Measurements from ENCODE around the gene EMX1.

Gene EMX1

DNA sequence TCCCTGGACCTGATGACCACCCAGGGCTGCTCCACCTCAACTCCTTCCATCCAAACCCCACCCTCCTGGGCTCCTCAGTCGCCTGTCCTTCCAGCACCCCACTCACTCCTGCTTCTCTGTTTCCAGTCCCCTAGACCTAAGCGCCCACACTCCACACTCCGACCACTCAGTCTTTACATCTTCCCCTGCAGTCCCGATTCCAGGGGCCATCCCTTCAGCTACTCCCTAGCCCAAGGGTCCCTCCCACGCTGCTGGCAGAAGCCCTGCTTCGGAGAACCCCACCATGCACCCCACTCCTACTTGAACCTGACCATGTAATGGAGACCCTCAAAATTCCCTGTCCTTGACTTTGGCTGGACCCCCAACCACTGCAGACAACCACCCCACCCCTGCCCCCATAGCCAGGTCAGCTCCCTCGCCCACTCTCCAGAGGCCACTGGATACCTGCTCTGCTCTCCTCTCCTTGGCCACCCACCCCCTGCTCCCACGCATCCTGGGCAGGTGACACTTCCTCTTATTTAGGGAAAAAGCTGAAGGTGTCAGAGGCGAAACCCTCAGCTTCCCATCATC is 28.2 kb downstream of the EMX1 start:
- DNase-seq, result no peak

DNA sequence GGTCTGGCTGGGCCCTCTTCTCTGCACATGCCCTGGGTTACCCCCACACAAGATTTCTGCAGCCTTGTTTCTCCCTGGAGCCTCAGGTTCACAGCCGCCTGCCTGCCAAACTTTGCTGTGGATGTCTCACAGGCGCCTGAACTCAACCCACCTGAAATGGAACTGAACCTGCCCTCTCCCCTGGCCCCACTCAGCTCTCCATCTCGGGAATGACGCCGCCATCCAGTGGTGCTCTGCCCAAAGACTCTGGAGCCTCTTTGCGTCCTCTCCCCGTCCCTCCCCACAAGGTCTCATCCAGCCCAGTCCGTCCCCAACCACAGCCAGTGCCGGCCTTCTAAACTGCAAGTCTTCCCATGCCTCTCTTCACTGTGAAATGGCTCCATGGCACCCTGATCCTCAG is 29.1 kb downstream of the EMX1 start:
- DNase-seq, result no peak

DNA sequence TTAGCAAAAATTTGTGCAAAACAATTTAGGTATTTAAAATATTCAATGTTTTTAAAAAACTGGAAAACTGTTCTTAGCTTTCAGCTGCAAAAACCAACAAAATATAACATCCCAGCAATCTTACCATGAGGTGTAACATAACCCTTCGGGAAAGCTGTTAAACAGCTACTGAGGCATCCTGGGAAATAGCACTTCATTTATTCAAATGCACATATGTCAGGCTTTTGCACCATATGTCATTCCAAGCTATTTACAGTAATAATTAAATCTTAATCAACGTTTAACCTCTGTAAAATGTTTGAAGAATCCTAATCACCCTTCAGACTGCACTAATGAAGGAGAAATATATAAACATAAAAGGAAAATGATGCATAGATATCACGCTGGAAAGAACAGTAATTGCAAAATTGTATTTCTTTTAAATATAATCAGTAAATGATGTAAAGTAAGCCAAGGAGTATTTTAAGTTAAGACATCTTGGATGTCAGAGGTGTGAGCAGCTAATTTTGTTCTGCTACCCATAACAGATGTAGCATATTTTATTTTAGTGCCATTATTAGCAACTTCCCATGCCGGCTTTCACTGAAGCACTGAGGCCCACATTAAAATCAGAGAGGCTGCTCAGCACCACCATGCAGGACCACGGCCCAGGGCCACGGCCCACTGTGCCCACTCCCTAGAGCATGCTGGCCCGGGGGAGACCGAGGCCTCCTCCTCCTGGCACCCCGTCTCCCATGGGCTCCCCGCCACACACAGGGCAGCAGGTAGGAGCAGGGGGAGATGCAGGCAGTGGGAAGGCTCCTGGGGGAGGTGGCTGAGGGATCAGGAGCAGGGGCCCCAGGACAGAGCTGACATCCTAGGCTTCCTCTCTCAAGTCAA is 30.9 kb downstream of the EMX1 start:
- DNase-seq, result no peak

DNA sequence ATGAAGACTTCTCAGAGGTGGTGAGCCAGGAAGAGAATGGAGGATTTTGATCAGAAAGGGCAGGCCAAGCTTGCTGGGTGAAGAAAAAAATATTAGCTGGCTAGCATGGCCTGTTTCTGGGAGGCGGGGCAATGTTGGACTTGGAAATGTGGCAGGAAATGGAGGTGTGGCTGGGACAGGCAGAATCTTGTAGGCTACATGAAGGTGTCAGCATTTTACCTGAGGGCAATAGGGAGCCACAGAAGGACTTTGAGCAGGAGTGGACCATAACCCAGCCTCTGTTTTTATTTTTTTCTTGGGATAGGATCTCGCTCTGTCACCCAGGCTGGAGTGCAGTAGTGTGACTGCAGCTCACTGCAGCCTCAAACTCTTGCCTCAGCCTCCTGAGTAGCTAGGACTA is 31.7 kb downstream of the EMX1 start:
- peak; percentile 19 for DNase-seq

DNA sequence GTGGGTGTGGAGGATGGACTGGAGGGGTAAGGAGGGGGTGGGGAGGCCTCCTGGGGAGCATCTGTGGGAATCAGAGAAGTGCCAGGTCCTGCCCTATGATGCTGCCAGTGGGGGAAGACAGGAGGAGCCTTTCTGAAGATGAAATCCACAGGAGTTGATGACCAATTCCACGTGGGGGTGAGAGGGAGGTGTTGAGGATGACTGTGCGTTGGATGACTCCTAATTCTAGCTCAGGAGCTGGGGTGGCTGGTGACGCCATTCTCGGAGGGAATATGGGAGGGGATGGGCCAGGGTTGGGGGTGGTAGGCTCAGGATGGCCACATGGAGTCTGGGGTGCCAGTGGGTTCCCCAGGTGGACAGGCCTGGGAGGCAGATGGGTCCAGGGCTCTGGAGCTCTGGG is 32.3 kb downstream of the EMX1 start:
- no peak for DNase-seq

DNA sequence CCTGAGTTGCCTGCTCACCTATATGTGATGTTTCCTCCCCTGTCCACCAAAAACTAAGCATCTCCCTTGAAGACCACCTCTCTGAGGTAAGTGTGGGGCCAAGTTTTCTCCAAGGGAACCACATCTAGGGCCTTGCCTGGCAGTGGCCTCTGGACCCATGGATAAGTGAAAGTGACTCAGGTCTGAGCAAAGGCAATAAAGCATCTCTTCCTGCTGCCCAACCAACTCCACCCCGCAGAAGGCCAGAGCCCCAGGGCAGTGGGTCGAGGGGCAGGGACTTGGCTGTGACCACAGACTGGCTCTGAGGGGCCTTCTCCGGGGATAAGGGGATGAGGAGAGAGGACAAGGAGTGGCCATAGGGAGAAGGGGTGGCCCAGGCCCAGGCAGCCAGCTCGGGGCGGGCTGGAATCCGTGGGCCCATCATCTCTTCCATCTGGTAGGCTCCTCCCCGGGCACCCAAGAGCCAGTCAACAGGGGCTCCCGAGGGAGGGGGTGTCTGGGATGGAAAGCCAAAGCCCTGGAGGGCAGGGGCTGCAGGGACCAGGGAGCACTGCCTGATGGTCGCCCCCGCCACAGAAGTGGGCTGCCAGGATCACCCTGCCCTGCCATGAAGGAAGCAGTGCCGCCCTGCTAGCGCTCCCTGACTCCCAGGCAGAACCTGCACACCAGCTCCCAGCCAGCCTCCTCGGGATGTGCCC is 33.4 kb downstream of the EMX1 start:
- DNase-seq, result no peak

DNA sequence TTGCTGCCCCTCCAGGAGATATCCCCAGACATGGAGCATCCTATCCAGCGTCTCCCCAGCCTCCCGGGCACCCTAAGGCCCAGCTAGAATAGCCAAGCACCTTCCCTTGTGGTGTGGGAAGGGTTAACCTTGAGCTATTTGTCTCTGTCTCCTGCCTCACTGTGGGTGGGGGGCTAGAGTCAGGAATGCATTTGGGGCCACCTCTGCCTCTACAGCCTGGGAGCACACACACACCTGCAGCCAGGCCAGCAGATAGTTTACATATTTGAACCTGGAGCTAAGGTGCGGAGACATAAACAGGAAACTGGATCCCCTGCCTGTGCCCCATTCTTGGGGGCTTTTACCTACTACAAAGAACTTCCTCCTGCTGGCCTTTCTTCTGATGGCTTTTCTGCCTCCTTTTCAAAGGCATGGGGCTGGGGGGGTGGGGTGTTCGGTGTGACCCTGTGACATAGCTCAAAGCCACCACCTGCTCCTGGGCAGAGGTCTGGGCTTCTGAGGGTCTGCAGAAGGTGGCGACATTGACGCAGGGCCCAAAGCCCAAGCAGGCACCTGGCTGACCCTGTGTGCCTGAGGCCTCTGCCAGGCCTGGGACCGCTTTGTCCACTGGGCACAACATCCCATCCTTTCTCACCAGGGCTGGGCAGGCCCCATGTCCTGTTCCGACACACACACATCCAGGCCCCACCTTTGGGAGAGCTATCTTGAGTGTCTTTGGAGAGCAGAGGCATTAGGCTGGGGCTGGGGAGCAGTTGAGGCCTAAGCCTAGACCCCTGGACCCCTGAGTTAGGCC is 34.2 kb downstream of the EMX1 start:
- no peak for DNase-seq

DNA sequence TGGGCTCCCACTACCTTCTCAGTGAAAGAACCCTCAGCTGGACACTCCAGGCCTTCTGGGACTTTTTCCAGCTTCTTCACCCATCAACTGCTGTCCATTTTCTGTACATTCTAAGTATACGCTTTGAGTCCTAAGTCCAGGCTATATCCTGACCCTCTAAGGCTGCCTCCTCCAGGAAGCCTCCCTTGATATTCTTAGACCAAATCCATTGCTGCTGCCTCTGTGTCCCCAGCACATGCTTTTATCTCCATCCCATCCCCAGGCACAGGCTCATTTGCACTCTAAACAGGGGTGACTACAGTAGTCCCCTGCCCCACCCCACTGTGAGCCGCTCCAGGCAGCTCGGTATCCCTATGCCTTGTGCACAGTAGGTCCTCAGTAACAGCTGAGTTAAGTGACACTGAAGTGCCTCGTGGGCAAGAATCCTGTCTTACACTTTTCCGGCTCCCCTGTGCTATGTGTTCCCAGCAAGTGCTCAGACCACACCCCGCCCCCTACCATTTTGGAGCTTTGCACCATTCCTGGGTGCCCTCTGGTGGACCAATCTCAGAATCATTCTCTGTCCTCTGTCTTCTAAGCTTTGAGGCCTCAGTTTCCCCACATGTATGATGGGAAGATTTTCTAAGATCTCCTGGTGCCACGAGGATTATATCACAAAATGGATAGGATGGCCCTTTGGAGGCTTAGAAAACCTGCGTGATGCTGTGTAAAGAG is 34.9 kb downstream of the EMX1 start:
- DNase-seq, result no peak

DNA sequence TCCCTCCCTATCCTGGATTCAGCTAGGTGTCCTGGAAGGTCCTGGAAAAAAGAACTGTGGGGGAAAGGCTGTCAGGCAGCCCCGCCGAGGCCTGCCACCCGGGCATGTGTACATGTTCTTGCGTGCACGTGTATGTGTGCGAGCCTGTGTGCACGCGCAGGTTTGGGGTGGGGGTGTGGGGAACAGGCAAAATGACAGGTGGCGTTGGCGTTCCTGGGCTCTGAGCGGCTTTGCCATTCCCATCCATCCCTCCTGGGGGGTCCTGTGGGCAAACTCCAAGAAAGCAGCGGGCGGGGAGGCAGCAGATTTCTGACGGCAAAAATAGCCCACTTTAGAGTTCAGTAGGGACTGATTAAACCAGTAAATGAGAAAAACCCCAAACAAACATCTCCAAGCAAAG is 35.6 kb downstream of the EMX1 start:
- DNase-seq, result no peak

DNA sequence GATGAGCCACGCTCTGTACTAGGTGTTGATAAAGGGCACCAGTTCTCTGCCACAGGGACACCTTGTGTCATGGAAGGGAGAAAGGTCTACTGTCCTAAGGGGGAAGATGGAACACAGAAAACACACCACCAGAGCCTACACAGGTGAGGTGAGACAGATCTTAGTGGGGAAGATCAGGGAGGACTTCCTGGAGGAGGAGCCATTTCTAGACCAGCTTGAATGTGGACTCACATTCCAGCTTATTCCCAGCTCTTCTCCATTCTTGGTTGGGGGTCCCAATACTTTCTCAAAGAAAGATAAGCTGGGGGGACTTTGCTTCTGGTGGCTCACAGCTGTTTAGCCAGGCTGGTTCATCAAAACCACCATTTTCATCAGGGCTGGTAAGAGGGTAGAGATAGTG is 36.2 kb downstream of the EMX1 start:
- DNase-seq, result no peak

DNA sequence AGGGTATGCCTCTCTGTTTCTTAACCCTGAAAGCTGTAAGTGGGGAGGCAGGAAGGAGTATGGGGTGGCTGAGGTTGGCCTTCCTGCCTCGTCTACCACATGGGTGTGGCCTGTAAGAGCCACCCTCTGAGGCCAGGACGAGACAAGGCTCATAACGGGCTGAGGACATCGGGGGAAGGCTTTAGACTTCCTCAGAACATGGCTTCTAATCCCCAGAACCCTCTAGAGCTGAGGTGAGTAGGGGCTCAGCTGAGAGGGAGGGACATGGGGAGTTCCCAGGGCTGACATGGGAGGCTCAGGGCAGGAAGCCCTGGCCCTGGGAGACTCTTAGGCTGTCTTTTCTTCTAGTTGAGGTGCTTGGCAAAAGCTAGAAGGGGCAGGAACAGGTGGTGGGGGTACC is 36.7 kb downstream of the EMX1 start:
- no peak for DNase-seq

DNA sequence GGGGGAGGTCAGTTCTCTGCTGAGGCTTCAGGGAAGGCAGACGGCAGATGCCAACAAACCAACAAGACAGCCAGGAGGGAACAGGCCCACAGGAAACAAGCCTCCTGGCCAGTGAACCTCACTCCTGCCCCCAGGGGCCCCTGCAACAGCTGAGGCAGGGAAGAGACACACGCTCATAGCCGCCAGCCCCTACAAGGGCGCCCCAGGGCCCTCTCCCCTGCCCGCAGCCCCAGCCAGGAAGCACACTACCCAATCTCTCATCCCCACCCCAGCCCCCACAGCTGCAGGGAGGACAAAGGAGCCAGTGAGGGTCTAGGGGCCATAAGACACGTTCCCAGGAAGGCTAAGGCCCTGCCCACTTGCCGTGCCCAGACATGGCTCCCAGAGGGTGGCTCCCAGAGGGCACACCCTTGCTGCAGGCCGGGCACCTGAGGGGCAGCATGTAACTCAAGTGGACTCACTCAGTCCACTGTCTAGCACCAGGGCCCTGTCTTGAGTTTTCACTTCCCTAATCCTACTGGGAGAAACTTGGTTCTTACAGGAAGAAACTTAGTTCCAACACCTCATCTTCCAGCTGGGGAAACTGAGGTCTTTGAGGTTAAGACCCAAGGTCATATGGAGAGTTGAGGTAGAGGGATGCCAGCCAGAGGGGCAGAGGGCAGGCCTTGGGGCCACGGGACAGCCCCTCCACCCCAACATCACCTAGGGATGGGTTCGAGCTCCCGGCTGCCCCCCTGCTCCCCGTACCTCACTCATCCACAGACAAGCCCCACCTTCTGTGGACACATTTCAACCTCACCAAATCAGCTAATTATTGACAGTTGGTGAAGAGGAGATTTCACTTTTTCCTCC is 37.3 kb downstream of the EMX1 start:
- DNase-seq, result no peak

DNA sequence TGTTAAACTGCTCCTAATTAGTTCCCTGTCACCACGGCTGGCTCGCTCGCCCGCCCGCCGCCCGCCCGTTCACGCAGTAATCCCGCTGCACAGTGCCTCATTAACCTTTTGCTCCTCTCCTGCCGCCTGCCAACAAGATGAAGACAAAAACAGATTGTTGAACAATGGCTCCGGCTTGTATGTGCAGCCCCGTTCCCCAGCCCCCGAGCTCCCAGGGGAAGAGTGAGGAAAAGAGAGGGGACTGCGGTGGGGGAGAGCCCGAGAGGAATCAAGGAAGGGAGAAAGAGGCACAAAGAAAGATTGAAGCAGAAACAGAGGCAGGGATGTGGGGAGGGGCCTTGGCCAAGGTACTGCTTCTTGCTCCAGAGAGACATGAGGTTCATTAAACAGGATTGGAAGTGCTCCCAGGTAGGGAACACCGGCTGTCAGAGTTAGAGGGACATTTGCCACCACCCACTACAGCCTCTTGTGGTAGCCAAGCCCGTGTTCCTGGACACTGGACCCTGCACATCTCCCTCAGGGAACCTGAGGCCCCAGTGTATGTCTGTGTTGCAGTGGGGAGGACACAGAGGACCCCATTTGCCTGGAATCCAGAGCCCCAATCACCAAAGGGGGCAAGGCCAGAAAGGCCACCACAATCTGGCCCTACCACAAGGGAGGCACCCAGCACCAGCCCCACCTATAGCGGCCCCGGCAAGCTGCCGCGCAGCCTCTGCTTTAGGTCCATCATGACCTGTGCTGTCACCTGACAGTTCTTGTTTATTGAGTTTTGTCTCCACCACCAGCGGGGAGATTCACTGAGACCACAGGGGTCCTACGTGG is 38.1 kb downstream of the EMX1 start:
- DNase-seq, result no peak

DNA sequence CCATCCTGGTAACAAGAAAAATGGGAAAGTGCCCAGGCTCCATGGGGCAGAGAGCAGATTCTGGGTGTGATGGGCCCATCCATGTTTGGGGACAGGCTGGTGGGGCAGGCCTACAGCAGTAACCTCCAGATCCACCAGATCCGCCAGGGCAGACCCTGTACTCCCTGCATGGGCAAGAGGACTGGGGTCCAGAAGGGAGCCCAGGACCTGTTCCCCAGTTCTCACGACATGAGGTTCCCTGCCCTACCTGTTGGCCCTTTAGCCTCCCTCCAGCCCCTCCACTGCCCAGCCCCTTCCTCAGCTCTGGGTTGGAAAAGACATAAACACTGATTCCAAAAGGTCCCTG is 38.7 kb downstream of the EMX1 start:
- no peak for DNase-seq

DNA sequence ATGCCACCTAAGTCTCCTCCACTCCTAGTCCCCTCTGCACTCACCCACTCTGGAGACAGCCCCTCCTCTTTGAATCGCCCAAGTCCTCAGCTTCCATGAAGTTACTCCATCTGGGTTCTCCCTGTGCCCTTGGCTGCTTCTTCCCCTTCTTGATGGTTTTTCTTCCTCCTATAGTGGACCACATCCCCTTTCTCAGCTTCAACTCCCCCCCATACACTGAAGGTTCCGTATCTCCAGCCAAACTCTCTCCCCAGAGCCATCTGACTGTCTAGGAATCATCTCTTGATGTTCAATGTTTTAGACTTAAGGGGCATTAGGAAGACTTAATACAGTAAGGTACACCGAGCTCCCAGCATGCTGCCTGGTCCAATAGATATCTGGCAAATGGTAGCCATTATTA is 39.6 kb downstream of the EMX1 start:
- no peak for DNase-seq

DNA sequence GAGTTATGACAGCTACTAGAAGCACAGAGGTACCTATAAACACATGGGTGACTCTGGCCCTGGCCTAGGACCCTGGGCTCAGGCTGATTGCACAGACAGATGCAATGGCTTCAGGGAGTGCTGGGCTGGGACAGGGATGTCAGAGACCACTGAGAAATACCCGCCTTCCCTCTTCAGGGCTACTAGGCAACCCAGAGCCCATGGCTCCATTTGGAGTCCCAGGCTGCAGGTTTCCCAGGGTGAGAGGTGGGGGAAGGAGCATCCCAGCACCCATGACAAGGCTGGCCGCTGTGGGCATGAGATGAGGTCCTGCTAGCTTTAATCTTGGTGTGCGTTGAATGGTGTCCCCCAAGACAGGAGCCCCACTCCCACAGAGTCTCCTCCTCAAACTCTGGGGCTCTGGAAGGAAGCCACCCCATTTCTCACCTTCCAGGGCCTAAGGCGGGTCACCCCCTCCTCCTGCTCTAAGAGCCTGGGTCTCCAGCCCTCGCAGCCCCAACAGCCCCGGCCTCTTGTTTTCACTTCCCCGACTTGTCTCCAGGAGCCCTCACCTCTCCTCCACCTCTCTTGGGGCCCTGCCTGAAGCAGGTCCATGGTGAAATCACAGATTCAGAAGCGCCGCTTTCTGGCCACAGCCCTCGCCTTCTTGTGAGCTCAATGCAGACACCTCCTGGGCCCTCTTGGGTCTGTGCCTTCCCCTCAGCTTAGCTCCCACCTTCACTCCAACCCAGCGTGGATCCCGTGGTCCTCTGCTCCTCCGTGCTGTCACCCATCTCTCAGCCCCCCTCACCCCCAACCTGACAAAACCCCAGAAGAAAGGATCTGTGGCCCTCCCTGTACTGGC is 41.4 kb downstream of the EMX1 start:
- DNase-seq, result no peak

DNA sequence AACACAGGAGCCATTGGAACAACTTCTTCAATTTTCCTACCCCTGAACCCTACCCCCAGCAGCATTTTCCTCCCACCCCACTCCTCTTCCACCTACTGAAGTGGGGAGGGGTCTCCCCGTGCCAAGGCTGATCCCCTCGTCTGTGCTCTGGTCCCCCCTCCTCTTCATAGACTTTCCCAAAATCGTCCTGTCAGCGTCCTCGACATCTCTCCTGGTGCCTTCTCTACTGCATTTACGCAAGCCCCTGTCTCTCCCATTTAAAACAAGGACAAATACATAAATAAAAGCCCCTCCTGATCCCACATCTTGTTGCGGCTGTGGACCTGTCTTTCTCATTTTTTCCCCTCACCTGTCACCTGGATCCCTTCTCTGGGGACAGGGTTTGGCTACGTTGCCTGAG is 42.2 kb downstream of the EMX1 start:
- DNase-seq, result no peak

DNA sequence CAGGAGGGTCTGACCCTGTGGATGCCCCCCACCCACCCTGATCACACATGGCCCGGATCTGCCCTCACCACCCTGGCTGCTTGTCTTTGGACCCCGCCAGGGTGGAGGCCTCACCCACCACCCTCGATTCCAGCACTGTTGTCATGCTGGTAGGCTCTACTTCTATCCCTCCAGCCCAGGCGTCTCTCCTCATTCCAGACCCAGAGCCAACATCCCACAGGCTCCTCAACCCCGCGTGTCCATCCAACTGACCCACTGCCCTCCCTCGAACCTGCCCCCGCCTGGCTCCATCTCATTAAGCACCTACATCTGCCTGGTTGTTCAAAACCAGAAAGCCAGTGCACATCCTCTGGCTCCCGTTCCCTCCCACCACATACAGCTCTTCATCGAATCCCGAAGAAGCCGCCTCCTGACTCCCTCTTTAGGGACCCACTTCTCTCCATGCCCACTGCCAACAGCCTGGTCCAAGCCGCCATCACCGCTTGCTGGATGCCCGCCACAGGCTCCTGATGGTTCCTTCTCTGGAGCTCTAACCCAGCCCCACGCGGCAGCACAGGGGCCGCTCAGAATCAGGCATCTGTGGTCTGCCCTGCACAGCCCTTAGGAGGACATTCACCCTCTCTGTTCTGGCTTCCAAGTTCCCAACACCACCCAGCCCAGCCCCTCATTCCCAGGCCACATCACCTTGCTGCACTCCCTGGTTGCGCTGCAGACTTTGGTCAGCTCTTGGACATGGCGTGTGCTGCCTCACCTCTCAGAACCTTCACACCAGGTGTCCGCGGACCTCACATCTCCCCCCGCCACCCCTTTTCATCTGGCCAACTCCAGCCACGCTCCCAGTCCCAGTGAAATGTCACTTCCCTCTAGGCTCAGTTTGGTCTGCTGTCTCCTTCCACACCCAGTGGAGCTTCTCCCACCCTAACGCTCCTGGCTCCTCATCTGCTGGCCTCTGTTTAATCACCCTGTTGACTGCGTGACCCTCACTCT is 43.0 kb downstream of the EMX1 start:
- no peak for DNase-seq
